GM21528 (cell line): ENCODE results near the gene ATP6V0A1.
A peak's percentile ranks its signal among the peaks of the same experiment; 100 is the strongest.
"Not testable (repeated sequence)": the region's sequence is repeated elsewhere in the genome, so short reads cannot be mapped to it uniquely, and the experiment has no call there.

Source experiments
- ATAC-seq: cut with Tn5 transposase; IDR thresholded peaks from one replicate; pipeline ENCODE4 v1.9.1; 2021; ENCODE audit warnings: mild to moderate bottlenecking, moderate library complexity; ENCODE audit not compliant: unreplicated experiment, low FRiP score

The ATP6V0A1 gene

GRCh38 chr17:42537156-42537805 lies 78.6 kb downstream of the ATP6V0A1 start:
- ATAC-seq, result no peak

GRCh38 chr17:42537826-42538451 lies 79.3 kb downstream of the ATP6V0A1 start:
- ATAC-seq, result no peak

GRCh38 chr17:42538482-42538881 lies 79.8 kb downstream of the ATP6V0A1 start:
- no peak for ATAC-seq

GRCh38 chr17:42540558-42540957 lies 81.9 kb downstream of the ATP6V0A1 start:
- ATAC-seq, result not testable (repeated sequence)

- ATAC-seq, result no peak
Measured at GRCh38 chr17:42541041-42541833, 82.6 kb downstream of the ATP6V0A1 start.

- no peak for ATAC-seq
Measured at GRCh38 chr17:42543190-42544079, 84.8 kb downstream of the ATP6V0A1 start.

- no peak for ATAC-seq
Measured at GRCh38 chr17:42544874-42545283, 86.2 kb downstream of the ATP6V0A1 start.

DNA sequence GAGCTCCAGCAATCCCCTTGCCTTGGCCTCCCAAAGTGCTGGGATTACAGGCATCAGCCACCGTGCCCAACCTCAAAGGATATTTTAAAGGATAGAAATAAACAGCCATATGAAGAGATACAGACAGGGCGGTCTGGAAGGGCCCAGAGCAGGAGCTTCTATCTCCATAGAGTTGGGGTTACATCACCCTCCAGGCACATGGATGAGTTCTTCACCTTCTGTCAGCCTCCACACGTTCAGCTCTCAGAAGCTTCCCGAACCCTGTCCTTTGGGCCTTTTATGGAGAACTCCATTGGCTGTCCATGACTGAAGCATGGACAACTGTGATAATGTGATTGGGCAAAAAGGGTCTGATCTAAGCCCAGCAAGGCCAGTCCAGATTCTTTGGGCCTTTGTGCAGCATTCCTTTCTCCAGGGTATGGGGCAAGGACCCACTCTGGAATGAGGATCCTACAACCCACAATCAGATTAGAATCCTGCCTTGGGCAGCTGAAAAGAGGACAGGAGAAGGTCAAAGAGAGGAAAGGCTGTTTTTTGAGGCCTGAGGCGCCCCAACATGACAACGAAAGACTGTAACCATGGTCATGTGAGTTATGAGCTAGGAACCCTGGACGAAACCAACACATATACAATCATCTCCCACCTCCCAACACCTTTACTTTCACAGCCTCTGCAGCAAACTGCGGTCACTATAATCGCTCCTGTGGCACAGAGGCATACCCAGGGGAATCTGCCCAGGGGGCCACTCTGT lies 87.3 kb downstream of the ATP6V0A1 start:
- not testable (repeated sequence) for ATAC-seq

GRCh38 chr17:42547001-42547461 lies 88.4 kb downstream of the ATP6V0A1 start:
- no peak for ATAC-seq

DNA sequence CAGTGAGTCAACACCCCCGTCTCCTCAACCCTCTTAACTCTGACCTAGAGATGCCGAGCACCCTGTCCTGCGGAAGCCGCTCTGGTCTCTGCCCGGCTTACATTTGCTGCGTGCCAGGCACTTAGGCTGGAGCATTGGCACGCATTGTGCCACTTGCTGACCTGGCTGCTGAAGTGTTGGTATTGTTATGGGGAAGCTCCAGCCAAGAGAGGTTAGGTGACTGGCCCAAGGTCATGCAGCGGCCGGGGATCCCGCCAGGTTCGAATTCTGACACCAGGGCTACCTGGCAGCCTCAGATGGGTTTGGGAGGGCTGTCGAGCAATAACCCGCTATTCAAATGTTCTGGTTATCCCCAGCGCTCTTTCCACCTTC lies 89.0 kb downstream of the ATP6V0A1 start:
- no peak for ATAC-seq

- ATAC-seq, result no peak
Measured at GRCh38 chr17:42548070-42548837, 89.6 kb downstream of the ATP6V0A1 start.

DNA sequence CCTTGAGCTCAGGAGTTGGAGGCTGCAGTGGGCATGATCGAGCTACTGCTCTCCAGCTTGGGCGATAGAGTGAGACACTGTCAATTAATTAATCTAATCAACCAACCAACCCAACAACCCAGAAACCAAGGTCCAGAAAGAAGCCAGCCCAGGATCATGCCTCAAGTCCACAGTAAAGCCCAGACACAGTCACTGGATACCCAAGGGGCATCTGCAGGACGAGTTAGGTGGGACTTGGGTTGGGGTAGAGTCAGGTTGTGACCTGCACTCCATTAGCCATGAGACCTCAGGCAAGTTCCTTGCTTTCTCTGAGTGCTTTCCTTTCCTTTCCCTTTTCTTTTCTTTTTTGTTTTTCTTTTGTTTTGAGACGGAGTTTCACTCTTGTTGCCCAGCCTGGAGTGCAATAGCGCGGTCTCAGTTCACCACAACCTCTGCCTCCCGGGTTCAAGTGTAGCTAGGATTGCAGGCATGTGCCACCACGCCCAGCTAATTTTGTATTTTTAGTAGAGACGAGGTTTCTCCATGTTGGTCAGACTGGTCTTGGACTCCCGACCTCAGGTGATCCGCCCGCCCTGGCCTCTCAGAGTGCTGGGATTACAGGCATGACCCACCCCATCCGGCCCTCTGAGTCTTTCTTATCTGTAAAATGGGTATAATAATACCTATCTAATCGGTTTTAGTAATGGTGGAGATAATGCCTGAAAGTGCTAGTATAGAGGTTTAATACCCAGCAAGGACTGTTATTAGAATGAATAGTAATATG lies 90.5 kb downstream of the ATP6V0A1 start:
- no peak for ATAC-seq

- ATAC-seq, result not testable (repeated sequence)
Measured at GRCh38 chr17:42552736-42553135, 94.1 kb downstream of the ATP6V0A1 start, which contains the start of gene HSD17B1. Gene HSD17B1, plus strand, starts transcription at chr17:42552923. Its CDS starts 11 bp downstream, at chr17:42552934.

- ATAC-seq, result no peak
Measured at GRCh38 chr17:42553161-42553818, 94.6 kb downstream of the ATP6V0A1 start.

GRCh38 chr17:42553866-42554249 lies 95.2 kb downstream of the ATP6V0A1 start:
- ATAC-seq, result no peak

DNA sequence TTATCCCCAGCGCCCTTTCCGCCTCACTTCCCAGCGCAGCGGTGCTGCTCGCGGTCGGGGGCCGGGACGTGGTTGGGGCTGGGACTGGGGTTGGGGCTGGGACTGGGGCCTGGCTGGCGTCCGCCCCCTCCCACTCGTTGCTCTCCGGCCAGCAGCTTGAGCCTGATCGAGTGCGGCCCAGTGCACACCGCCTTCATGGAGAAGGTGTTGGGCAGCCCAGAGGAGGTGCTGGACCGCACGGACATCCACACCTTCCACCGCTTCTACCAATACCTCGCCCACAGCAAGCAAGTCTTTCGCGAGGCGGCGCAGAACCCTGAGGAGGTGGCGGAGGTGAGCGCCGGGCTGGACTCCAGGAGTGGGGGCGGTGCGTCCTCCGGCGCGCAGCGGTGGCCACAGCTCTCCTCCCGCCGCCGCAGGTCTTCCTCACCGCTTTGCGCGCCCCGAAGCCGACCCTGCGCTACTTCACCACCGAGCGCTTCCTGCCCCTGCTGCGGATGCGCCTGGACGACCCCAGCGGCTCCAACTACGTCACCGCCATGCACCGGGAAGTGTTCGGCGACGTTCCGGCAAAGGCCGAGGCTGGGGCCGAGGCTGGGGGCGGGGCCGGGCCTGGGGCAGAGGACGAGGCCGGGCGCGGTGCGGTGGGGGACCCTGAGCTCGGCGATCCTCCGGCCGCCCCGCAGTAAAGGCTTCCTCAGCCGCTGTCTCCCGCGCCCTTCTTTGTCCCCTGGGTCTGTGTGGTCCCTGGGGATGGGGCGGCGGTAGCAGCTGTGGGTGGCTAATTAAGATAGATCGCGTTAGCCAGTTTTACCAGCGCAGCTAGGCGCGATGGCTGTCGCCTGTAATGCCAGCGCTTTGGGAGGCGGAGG lies 95.8 kb downstream of the ATP6V0A1 start:
- ATAC-seq, result peak; percentile 68

- no peak for ATAC-seq
Measured at GRCh38 chr17:42555122-42555622, 96.5 kb downstream of the ATP6V0A1 start.
